Thymus (tissue), 11 donors: Measurements from ENCODE around the gene GSDMA. TPM values are rescaled to one million over a fixed set of nuclear protein-coding genes. Genes with fewer than 3 reads are reported as not detected.
"Not testable (repeated sequence)": the region's sequence is repeated elsewhere in the genome, so short reads cannot be mapped to it uniquely, and the experiment has no call there.

Experiments used
- DNase-seq, 9 donors: peaks; one replicate each; pipeline ENCODE4 v3.0.0-alpha.2; 2013; ENCODE audit warnings: low spot score in 9 of 9, low read depth in 6 of 9, missing footprints in 1 of 9
- H3K27ac ChIP-seq, 2 donors: one replicate each; pipeline ENCODE4 v1.5.1; 2013; ENCODE audit warnings: control low read depth in 1 of 2, low read depth in 1 of 2, low read length in 1 of 2, mild to moderate bottlenecking in 1 of 2, moderate library complexity in 1 of 2
- H3K27me3 ChIP-seq, 2 donors: one replicate each; pipeline ENCODE4 v1.5.1; 2013; ENCODE audit warnings: low read length in 1 of 2; ENCODE audit not compliant: control insufficient read depth in 2 of 2, insufficient read depth in 1 of 2
- H3K36me3 ChIP-seq, 2 donors: one replicate each; pipeline ENCODE4 v1.5.1; 2013; ENCODE audit warnings: low read length in 1 of 2, mild to moderate bottlenecking in 1 of 2, moderate library complexity in 1 of 2; ENCODE audit not compliant: control insufficient read depth in 2 of 2, insufficient read depth in 2 of 2
- H3K4me1 ChIP-seq, 2 donors: one replicate each; pipeline ENCODE4 v1.5.1; 2013; ENCODE audit warnings: low read length in 2 of 2; ENCODE audit not compliant: control insufficient read depth in 2 of 2, insufficient read depth in 2 of 2
- H3K4me3 ChIP-seq, 2 donors: one replicate each; pipeline ENCODE4 v1.5.1; 2013; ENCODE audit warnings: low read length in 2 of 2, control low read depth in 1 of 2, mild to moderate bottlenecking in 1 of 2
- H3K9me3 ChIP-seq, 2 donors: one replicate each; pipeline ENCODE4 v1.5.1; 2013; ENCODE audit warnings: low read length in 1 of 2, mild to moderate bottlenecking in 1 of 2; ENCODE audit not compliant: control insufficient read depth in 2 of 2, insufficient read depth in 1 of 2
- WGBS: extraction: QIAGEN DNeasy Blood & Tissue Kit; methylation state at CpG from one replicate; pipeline ENCODE4 v1.1.7; 2013; 5-methylcytosine and 5-hydroxymethylcytosine counted together
- polyA plus RNA-seq: library from polyadenylated mRNA; stranded (reverse); fragments of 200-250 nt; gene quantifications from one replicate; pipeline ENCODE4 v1.2.3, GENCODE V29; 2013
- total RNA-seq: library from RNA; stranded (reverse); fragments of 120-200 nt; gene quantifications from one replicate; pipeline ENCODE4 v1.2.4, GENCODE V29; 2013
- donor health status: healthy.

Gene GSDMA
- total and polyA plus RNA-seq, 2 donors: 0.57 to 1.7 TPM

GRCh38 chr17:39996162-39996561, 33.4 kb downstream of the GSDMA start:
- H3K36me3 ChIP-seq: peaks cover 67 to 71% of the 10 kb centered on the region in 2 donors
- 94% methylated on average over 8 of the region's 8 CpGs for WGBS
- H3K27me3 ChIP-seq: no peaks in the 10 kb centered on the region
- no peak overlapping the region for H3K4me3 ChIP-seq
- no peaks in the 10 kb centered on the region for H3K9me3 ChIP-seq
- DNase-seq: no peak
- H3K4me1 ChIP-seq: no peaks in the 10 kb centered on the region
- H3K27ac ChIP-seq: no peak overlapping the region

GRCh38 chr17:39996800-39997199, 34.0 kb downstream of the GSDMA start:
- Histone ChIP-seq H3K4me3 (no peak overlapping the region), H3K9me3 (no peaks in the 10 kb centered on the region), H3K4me1 (no peaks in the 10 kb centered on the region), H3K36me3 (peaks cover 61 to 65% of the 10 kb centered on the region in 2 donors), H3K27ac (no peak overlapping the region), H3K27me3 (no peaks in the 10 kb centered on the region)
- no peak for DNase-seq
- WGBS: 83% methylated on average over 6 of the region's 6 CpGs

DNA sequence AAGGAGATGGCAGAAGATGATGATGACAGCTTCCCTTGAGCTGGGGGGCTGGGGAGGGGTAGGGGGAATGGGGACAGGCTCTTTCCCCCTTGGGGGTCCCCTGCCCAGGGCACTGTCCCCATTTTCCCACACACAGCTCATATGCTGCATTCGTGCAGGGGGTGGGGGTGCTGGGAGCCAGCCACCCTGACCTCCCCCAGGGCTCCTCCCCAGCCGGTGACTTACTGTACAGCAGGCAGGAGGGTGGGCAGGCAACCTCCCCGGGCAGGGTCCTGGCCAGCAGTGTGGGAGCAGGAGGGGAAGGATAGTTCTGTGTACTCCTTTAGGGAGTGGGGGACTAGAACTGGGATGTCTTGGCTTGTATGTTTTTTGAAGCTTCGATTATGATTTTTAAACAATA, 34.7 kb downstream of the GSDMA start:
- Histone ChIP-seq H3K4me3 (no peak overlapping the region), H3K36me3 (peaks cover 53 to 58% of the 10 kb centered on the region in 2 donors), H3K27ac (no peak overlapping the region), H3K4me1 (no peaks in the 10 kb centered on the region), H3K9me3 (no peaks in the 10 kb centered on the region), H3K27me3 (no peaks in the 10 kb centered on the region)
- WGBS: 95% methylated on average over 4 of the region's 4 CpGs
- DNase-seq: no peak

- H3K27ac ChIP-seq: no peak overlapping the region
- no peaks in the 10 kb centered on the region for H3K9me3 ChIP-seq
- DNase-seq: no peak
- H3K36me3 ChIP-seq: peaks cover 38 to 42% of the 10 kb centered on the region in 2 donors
- no peak overlapping the region for H3K4me3 ChIP-seq
- no peaks in the 10 kb centered on the region for H3K4me1 ChIP-seq
- 98% methylated on average over 4 of the region's 4 CpGs for WGBS
- no peaks in the 10 kb centered on the region for H3K27me3 ChIP-seq
These were observed 36.3 kb downstream of the GSDMA start for GRCh38 chr17:39999067-39999466.

DNA sequence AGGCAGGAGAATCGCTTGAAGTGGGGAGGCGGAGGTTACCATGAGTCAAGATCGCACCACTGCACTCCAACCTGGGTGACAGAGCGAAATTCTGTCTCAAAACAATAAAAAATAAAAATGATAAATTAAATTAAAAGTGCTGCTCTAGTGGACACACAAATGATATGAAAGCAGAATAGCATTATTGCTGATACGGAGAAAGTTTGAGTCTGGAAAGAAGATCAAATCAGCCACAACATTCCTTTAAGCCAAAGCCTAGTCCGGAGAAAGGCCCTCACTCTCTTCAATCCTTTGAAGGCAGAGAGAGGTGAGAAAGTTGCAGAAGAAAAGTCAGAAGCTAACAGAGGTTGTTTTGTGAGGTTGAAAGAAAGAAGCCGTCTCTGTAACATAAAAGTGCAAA, 37.4 kb downstream of the GSDMA start:
- Histone ChIP-seq H3K4me1 (no peaks in the 10 kb centered on the region), H3K4me3 (no peak overlapping the region), H3K27me3 (no peaks in the 10 kb centered on the region), H3K36me3 (peaks cover 27 to 31% of the 10 kb centered on the region in 2 donors), H3K9me3 (no peaks in the 10 kb centered on the region), H3K27ac (no peak overlapping the region)
- DNase-seq: no peak
- 96% methylated on average over 7 of the region's 7 CpGs for WGBS

DNA sequence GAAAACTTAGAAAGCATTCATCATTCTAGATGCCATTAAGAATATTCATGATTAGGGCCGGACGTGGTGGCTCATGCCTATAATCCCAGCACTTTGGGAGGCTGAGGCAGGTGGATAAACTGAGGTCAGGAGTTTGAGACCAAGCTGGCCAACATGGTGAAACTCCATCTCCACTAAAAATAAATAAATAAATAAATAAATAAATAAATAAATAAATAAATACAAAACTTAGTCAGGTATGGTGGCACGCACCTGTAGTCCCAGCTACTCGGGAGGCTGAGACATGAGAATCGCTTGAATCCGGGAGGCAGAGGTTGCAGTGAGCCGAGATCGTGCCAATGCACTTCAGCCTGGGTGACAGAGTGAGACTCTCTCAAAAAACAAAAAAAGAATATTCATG, 38.5 kb downstream of the GSDMA start:
- 98% methylated on average over 8 of the region's 8 CpGs for WGBS
- not testable (repeated sequence) for H3K9me3 ChIP-seq, H3K27me3 ChIP-seq, H3K4me3 ChIP-seq, DNase-seq, H3K4me1 ChIP-seq, H3K27ac ChIP-seq
- peaks cover 15 to 20% of the 10 kb centered on the region in 2 donors for H3K36me3 ChIP-seq

DNA sequence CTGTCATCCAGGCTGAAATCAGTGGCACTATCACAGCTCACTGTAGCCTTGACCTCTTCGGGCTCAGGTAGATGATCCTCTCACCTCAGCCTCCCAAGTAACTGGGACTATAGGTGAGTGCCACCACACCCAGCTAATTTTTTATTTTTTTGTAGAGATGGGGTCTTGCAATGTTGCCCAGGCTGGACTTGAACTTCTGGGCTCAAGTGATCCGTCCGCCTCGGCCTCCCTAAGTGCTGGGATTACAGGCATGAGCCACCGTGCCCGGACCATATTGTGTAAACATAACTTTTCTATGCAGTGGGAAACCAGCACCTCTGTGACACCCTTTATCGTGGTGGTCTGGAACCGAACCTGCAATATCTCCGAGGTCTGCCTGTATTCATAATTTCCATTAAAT, 41.3 kb downstream of the GSDMA start:
- no peaks in the 10 kb centered on the region for H3K36me3 ChIP-seq
- H3K4me1 ChIP-seq: no peaks in the 10 kb centered on the region
- no peaks in the 10 kb centered on the region for H3K27me3 ChIP-seq
- WGBS: 96% methylated on average over 9 of the region's 9 CpGs
- no peak overlapping the region for H3K4me3 ChIP-seq
- H3K9me3 ChIP-seq: no peaks in the 10 kb centered on the region
- DNase-seq: no peak
- H3K27ac ChIP-seq: no peak overlapping the region

DNA sequence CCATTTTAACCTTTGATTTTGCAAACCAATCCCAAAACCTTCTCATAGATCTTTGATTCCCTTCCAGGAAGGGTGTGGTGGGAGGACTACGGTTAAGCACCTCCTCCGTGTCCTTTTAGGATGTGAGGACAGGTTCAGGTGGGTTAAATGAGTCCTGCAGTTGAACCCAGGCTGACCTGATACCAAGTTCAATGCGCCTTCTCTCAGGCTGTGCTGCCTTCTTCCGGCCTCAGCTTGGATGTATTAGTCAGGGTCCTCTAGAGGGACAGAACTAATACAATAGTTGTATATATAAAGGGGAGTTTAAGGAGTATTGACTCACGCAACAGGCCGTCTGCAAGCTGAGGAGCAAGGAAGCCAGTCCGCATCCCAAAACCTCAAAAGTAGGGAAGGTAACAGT, 41.9 kb downstream of the GSDMA start:
- no peaks in the 10 kb centered on the region for H3K9me3 ChIP-seq
- WGBS: 95% methylated on average over 7 of the region's 7 CpGs
- H3K4me3 ChIP-seq: no peak overlapping the region
- H3K27me3 ChIP-seq: no peaks in the 10 kb centered on the region
- no peaks in the 10 kb centered on the region for H3K36me3 ChIP-seq
- DNase-seq: no peak
- no peak overlapping the region for H3K27ac ChIP-seq
- no peaks in the 10 kb centered on the region for H3K4me1 ChIP-seq

GRCh38 chr17:40005520-40005919, 42.7 kb downstream of the GSDMA start:
- Histone ChIP-seq H3K4me3 (no peak overlapping the region), H3K9me3 (no peaks in the 10 kb centered on the region), H3K4me1 (peaks cover 0 to 4% of the 10 kb centered on the region in 2 donors), H3K27ac (no peak overlapping the region), H3K36me3 (no peaks in the 10 kb centered on the region), H3K27me3 (no peaks in the 10 kb centered on the region)
- DNase-seq: no peak
- WGBS: 93% methylated on average over 6 of the region's 6 CpGs

- WGBS: 97% methylated on average over 38 of the region's 38 CpGs
- peaks cover 0 to 17% of the 10 kb centered on the region in 2 donors for H3K27me3 ChIP-seq
- DNase-seq, H3K27ac ChIP-seq, H3K9me3 ChIP-seq, H3K4me3 ChIP-seq, H3K4me1 ChIP-seq, H3K36me3 ChIP-seq: not testable (repeated sequence)
These were observed 48.2 kb downstream of the GSDMA start for GRCh38 chr17:40010946-40011500.
